Neural progenitor cell (in vitro differentiated cells): ENCODE data around the gene FOXO1. TPM values are rescaled to one million over a fixed set of nuclear protein-coding genes. Genes with fewer than 3 reads are reported as not detected.

Experiments used
- DNase-seq: peaks from one replicate; pipeline ENCODE4 v3.0.0-alpha.2; 2016; ENCODE audit warnings: low spot score
- H2AFZ ChIP-seq: fragments of 200-600 bp; sonication (generic); replicated peaks from 2 replicates; pipeline ENCODE4 v1.6.1; 2016; ENCODE audit warnings: antibody characterized with exemption
- H3F3A ChIP-seq: fragments of 200-600 bp; sonication (generic); 2 replicates; pipeline ENCODE4 v1.6.1; 2016; ENCODE audit warnings: antibody characterized with exemption, low read depth
- H3K27ac ChIP-seq: fragments of 200-600 bp; sonication (generic); 2 replicates; pipeline ENCODE4 v1.5.1; 2016; ENCODE audit warnings: mild to moderate bottlenecking
- H3K27me3 ChIP-seq: fragments of 200-600 bp; sonication (generic); 2 replicates; pipeline ENCODE4 v1.6.1; 2016; ENCODE audit warnings: mild to moderate bottlenecking, moderate library complexity
- H3K36me3 ChIP-seq: fragments of 200-600 bp; sonication (generic); 2 replicates; pipeline ENCODE4 v1.5.1; 2016
- H3K4me1 ChIP-seq: fragments of 200-600 bp; sonication (generic); 2 replicates; pipeline ENCODE4 v1.6.1; 2016; ENCODE audit warnings: mixed run types
- H3K4me2 ChIP-seq: fragments of 200-600 bp; sonication (generic); 2 replicates; pipeline ENCODE4 v1.6.1; 2016
- H3K4me3 ChIP-seq: fragments of 200-600 bp; sonication (generic); 2 replicates; pipeline ENCODE4 v1.5.1; 2016
- H3K79me2 ChIP-seq: fragments of 200-600 bp; sonication (generic); 2 replicates; pipeline ENCODE4 v1.6.1; 2016; ENCODE audit warnings: low read depth
- H3K9ac ChIP-seq: fragments of 200-600 bp; sonication (generic); 2 replicates; pipeline ENCODE4 v1.6.1; 2016
- H3K9me3 ChIP-seq: fragments of 200-600 bp; sonication (generic); 2 replicates; pipeline ENCODE4 v1.5.1; 2016; ENCODE audit warnings: low read depth
- H4K20me1 ChIP-seq: fragments of 200-600 bp; sonication (generic); 2 replicates; pipeline ENCODE4 v1.6.1; 2016; ENCODE audit warnings: low read depth
- H3K27ac Mint-ChIP-seq: 3 replicates; pipeline ENCODE4 v1.8.0; 2021; ENCODE audit warnings: mixed read lengths
- H3K27me3 Mint-ChIP-seq: 2 replicates; pipeline ENCODE4 v1.8.0; 2022; ENCODE audit warnings: low read depth, mild to moderate bottlenecking, inconsistent platforms, moderate library complexity, mixed read lengths; ENCODE audit not compliant: insufficient read depth
- H3K36me3 Mint-ChIP-seq: 3 replicates; pipeline ENCODE4 v1.8.0; 2021; ENCODE audit warnings: mixed read lengths
- H3K4me1 Mint-ChIP-seq: 3 replicates; pipeline ENCODE4 v1.8.0; 2021; ENCODE audit warnings: mixed read lengths
- H3K4me3 Mint-ChIP-seq: 3 replicates; pipeline ENCODE4 v1.8.0; 2021; ENCODE audit warnings: mild to moderate bottlenecking, moderate library complexity, mixed read lengths
- H3K9me3 Mint-ChIP-seq: 3 replicates; pipeline ENCODE4 v1.8.0; 2020; ENCODE audit warnings: mixed read lengths
- CTCF ChIP-seq: fragments of 200-600 bp; sonication (generic); IDR thresholded peaks from 2 replicates; pipeline ENCODE4 v1.5.1; 2017; ENCODE audit warnings: antibody characterized with exemption, mild to moderate bottlenecking
- EZH2 ChIP-seq: fragments of 200-600 bp; sonication (generic); IDR thresholded peaks from 2 replicates; pipeline ENCODE4 v1.6.1; 2017; ENCODE audit warnings: antibody characterized with exemption, mild to moderate bottlenecking, moderate library complexity
- EZH2phosphoT487 ChIP-seq: fragments of 200-600 bp; sonication (generic); IDR thresholded peaks from 2 replicates; pipeline ENCODE4 v1.6.1; 2017; ENCODE audit warnings: antibody characterized with exemption
- total RNA-seq: library from RNA; depleted of rRNA; stranded (reverse); fragments of >200 nt; gene quantifications from 2 replicates; pipeline ENCODE4 v1.2.3, GENCODE V29; 2015; ENCODE audit warnings: low replicate concordance

Gene FOXO1
- total RNA-seq, 1 donor from 2014 or later, result 3.7 TPM

- peaks cover 32% of the 10 kb centered on the region for H3K4me1 Mint-ChIP-seq
- H3K4me2 ChIP-seq, result no peak overlapping the region
- H3K4me3 ChIP-seq, result no peak overlapping the region
- H3K79me2 ChIP-seq, result peaks cover 2% of the 10 kb centered on the region
- no peaks in the 10 kb centered on the region for H3K36me3 ChIP-seq
- no peaks in the 10 kb centered on the region for H4K20me1 ChIP-seq
- H2AFZ ChIP-seq, result no peak overlapping the region
- peaks cover 3% of the 10 kb centered on the region for H3K4me1 ChIP-seq
- no peak overlapping the region for H3K9ac ChIP-seq
- no peaks in the 10 kb centered on the region for H3K9me3 ChIP-seq
- H3K27ac Mint-ChIP-seq, result peak overlapping the region; percentile 94
- H3K36me3 Mint-ChIP-seq, result peaks cover 12% of the 10 kb centered on the region
- no peaks in the 10 kb centered on the region for H3K9me3 Mint-ChIP-seq
- no peak for TF ChIP-seq EZH2phosphoT487
- no peak for TF ChIP-seq EZH2
- TF ChIP-seq CTCF, result no peak
- H3K4me3 Mint-ChIP-seq, result no peak overlapping the region
- no peaks in the 10 kb centered on the region for H3F3A ChIP-seq
- H3K27me3 Mint-ChIP-seq, result peaks cover 3% of the 10 kb centered on the region
- H3K27ac ChIP-seq, result no peak overlapping the region
- H3K27me3 ChIP-seq, result no peaks in the 10 kb centered on the region
- peak; percentile 10 for DNase-seq
These were observed 102.9 kb downstream of the FOXO1 start for GRCh38 chr13:40563350-40564125.

- Histone ChIP-seq H2AFZ (no peak overlapping the region), H3K36me3 (no peaks in the 10 kb centered on the region), H3K4me1 (peaks cover 3% of the 10 kb centered on the region), H3K9me3 (no peaks in the 10 kb centered on the region), H3K79me2 (peaks cover 2% of the 10 kb centered on the region), H4K20me1 (no peaks in the 10 kb centered on the region), H3K27me3 (no peaks in the 10 kb centered on the region), H3F3A (no peaks in the 10 kb centered on the region), H3K4me2 (no peak overlapping the region), H3K4me3 (no peak overlapping the region), H3K27ac (no peak overlapping the region), H3K9ac (no peak overlapping the region)
- Mint-ChIP-seq H3K9me3 (no peaks in the 10 kb centered on the region), H3K4me1 (peaks cover 27% of the 10 kb centered on the region), H3K4me3 (no peak overlapping the region), H3K36me3 (peaks cover 12% of the 10 kb centered on the region), H3K27ac (no peak overlapping the region), H3K27me3 (peaks cover 3% of the 10 kb centered on the region)
- TF ChIP-seq EZH2phosphoT487 (no peak), CTCF (no peak), EZH2 (no peak)
- no peak for DNase-seq
These were observed 103.5 kb downstream of the FOXO1 start for GRCh38 chr13:40562975-40563349.

GRCh38 chr13:40559915-40560314, 106.5 kb downstream of the FOXO1 start:
- no peak for DNase-seq
- H2AFZ ChIP-seq, result no peak overlapping the region
- H3K4me1 ChIP-seq, result peaks cover 3% of the 10 kb centered on the region
- Mint-ChIP-seq H3K27me3 (peaks cover 3% of the 10 kb centered on the region), H3K27ac (no peak overlapping the region), H3K9me3 (no peaks in the 10 kb centered on the region), H3K36me3 (peaks cover 18% of the 10 kb centered on the region), H3K4me1 (peaks cover 20% of the 10 kb centered on the region), H3K4me3 (no peak overlapping the region)
- no peaks in the 10 kb centered on the region for H4K20me1 ChIP-seq
- H3K27ac ChIP-seq, result no peak overlapping the region
- H3K79me2 ChIP-seq, result peaks cover 2% of the 10 kb centered on the region
- TF ChIP-seq CTCF (no peak), EZH2 (no peak), EZH2phosphoT487 (no peak)
- H3K9me3 ChIP-seq, result no peaks in the 10 kb centered on the region
- H3K27me3 ChIP-seq, result no peaks in the 10 kb centered on the region
- no peaks in the 10 kb centered on the region for H3K36me3 ChIP-seq
- H3K4me2 ChIP-seq, result no peak overlapping the region
- H3K4me3 ChIP-seq, result no peak overlapping the region
- no peak overlapping the region for H3K9ac ChIP-seq
- no peaks in the 10 kb centered on the region for H3F3A ChIP-seq
